Measurements from ENCODE around the gene PTPRH.

PTPRH gene

GRCh38 chr19:55186080-55186479, 23.2 kb downstream of the PTPRH start:
- TF ChIP-seq, protein P1, sequence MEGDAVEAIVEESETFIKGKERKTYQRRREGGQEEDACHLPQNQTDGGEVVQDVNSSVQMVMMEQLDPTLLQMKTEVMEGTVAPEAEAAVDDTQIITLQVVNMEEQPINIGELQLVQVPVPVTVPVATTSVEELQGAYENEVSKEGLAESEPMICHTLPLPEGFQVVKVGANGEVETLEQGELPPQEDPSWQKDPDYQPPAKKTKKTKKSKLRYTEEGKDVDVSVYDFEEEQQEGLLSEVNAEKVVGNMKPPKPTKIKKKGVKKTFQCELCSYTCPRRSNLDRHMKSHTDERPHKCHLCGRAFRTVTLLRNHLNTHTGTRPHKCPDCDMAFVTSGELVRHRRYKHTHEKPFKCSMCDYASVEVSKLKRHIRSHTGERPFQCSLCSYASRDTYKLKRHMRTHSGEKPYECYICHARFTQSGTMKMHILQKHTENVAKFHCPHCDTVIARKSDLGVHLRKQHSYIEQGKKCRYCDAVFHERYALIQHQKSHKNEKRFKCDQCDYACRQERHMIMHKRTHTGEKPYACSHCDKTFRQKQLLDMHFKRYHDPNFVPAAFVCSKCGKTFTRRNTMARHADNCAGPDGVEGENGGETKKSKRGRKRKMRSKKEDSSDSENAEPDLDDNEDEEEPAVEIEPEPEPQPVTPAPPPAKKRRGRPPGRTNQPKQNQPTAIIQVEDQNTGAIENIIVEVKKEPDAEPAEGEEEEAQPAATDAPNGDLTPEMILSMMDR (conservative IDR thresholded peaks at IDR 0.05): no peak
- TF ChIP-seq ZFX (IDR thresholded peaks at IDR 0.05): no peak

GRCh38 chr19:55181740-55182139, 27.6 kb downstream of the PTPRH start:
- no peak overlapping the region for H3K27ac ChIP-seq
- TF ChIP-seq ZFX (IDR thresholded peaks at IDR 0.05): no peak
- TF ChIP-seq, protein P1 (conservative IDR thresholded peaks at IDR 0.05): no peak

More at GRCh38 chr19:55186080-55186479, 23.2 kb downstream of the PTPRH start:
- no peak overlapping the region for H3K27ac ChIP-seq

- H3K27ac ChIP-seq: no peak within 1 kb of the TSS
- no peak for TF ChIP-seq ZFX (IDR thresholded peaks at IDR 0.05)
- TF ChIP-seq, protein P1 (conservative IDR thresholded peaks at IDR 0.05): no peak
These were observed 29.5 kb downstream of the PTPRH start, which contains the start of gene SYT5 for GRCh38 chr19:55179606-55180484. SYT5 (minus strand) TSS chr19:55180289; CDS start chr19:55179041, 1,248 bp downstream.

GRCh38 chr19:55178781-55179599, 30.3 kb downstream of the PTPRH start:
- no peak overlapping the region for H3K27ac ChIP-seq
- no peak for TF ChIP-seq ZFX (IDR thresholded peaks at IDR 0.05)
- TF ChIP-seq, protein P1 (conservative IDR thresholded peaks at IDR 0.05): no peak

- TF ChIP-seq ZFX (IDR thresholded peaks at IDR 0.05): no peak
- TF ChIP-seq, protein P1 (conservative IDR thresholded peaks at IDR 0.05): no peak
- H3K27ac ChIP-seq: no peak overlapping the region
These were observed 33.2 kb downstream of the PTPRH start for GRCh38 chr19:55176076-55176475.

DNA sequence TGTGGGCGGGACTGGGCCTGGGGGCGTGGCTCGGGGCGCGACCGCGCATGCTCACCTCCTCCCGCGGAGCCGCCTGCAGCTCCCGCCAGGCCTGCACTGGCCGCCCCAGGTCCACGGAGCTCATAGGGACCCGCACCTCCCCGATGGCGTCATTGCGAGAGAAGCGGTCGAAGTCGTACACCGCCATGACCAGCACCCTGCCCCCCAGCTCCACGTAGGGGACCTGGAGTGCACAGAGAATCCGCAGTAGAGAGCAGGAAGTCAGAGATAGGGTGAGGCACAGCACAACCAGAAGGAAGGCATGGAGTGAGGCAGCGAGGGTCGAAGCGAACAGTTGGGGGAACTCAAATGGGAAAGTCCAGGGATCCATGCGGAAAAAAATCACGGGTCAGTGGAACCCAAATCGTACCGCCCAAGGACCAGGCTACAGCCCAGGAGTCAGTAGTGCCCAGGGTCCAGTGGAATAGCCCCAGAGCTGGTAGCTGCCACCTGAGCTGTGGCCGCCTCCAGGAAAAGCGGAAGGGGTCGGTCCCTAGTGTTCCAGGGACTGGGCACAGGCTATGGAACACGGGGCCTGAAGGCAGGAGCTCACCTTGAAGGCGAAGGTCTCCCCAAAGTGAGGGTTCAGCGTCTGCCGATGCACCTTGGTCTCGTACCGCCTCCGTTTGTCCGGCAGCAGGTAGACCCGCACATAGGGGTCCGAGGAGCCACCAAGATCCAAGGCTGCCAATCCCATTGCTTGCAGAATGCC, 34.0 kb downstream of the PTPRH start:
- H3K27ac ChIP-seq: no peak overlapping the region
- no peak for TF ChIP-seq ZFX (IDR thresholded peaks at IDR 0.05)
- TF ChIP-seq, protein P1 (conservative IDR thresholded peaks at IDR 0.05): no peak

All from C4-2B (cell line).